HG03064 (cell line): ENCODE data around the gene CTTN.

Experiments used
- ATAC-seq: cut with Tn5 transposase; IDR thresholded peaks from one replicate; pipeline ENCODE4 v1.9.1; 2021; ENCODE audit warnings: low read depth; ENCODE audit not compliant: unreplicated experiment

The CTTN gene

DNA sequence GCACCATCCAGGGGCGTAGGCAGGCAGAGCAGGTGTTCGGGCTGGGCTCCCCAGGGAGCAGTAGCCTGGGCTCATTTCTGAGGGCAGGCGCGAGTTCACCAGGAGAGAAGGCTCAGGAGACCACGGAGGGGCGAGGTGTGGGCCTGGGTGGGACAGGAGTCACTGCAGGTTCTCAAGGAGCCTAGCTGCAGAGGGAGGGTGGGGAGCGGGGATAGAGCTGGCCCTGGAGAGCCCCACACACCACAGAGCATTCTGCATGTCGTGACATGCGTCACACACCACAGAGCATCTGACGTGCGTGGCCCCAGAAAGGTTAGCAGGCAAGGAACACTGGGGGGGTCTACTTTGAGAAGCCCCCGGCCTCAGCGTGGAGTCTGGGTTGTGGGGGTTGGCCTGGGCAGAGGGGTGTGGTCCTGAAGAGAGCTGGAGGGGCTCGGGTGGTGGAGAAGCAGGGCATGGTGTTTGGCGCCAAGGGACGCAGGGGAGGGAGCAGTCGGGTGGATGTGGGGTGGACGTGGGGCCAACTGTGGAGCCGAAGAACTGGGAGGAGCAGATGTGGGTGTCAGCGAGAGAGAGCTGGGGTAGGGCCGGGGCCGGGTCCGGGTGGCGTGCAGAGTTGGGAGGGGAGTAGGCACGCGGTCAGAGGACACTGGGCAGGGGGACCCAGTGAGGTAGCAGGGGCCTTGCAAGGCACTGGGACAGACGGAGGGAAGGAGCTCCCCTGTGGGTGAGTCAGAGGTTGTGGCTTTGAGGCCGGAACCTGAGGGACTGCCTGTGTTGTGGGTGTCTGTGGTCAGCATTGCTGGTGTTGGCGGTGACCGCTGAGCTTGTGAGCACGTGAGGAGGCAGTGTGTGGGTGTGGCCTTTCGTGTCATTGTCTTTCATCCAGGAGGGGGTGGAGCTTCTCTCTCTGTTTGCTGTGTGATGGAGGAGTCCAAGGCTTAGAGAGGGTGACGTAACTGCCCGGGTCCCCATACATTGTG lies 25.5 kb downstream of the CTTN start:
- no peak for ATAC-seq

- no peak for ATAC-seq
These were observed 26.5 kb downstream of the CTTN start for GRCh38 chr11:70424765-70425344.

DNA sequence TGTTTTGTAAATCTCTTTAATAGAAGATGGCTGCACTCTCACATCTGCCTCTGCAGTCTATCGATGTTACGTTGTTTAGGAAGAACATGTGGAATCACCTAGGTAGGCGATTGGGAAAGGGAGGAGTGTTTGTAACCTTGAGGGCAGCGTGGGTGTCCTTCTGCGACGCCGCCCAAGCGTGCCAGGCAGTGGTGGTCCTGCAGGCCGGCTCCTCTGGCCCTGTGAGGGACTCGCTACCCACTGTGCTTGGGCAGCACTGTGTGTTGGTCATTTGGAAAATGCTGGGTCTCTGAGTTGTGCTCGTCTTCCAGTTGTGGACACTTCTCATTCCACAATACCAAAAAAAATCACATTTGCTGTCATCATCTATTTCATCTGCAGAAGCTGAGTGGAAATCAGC lies 29.1 kb downstream of the CTTN start:
- no peak for ATAC-seq

DNA sequence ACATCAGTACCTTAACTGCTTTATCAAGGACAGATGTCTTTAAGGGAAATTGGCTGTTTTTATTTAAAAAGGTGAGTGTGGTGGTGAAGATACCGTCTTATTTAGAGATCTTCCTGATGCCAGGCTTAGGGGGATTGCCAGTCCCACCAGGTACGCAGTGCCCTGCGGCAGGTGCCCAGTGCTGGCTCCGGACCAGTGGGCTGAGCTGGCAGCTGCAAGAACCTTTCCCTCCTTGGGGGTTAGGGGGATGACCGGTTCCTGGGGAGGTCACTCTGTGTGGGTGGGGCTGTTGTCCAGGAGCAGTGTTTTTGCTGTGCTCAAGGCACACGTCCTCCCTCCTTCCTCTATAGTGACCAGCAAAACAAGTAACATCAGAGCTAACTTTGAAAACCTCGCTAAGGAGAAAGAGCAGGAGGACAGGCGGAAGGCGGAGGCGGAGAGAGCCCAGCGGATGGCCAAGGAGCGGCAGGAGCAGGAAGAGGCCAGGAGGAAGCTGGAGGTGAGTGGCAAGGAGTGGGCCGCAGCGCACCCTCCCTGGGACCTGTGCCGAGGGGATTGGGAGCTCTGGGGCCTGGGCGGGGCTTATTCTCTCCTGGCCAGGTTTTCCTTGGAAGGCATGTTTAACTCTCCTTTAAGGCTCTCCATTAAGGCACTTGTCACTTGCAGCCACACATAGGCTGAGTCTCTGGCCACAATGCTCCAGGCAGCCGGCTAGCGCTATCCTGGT lies 30.5 kb downstream of the CTTN start:
- no peak for ATAC-seq

DNA sequence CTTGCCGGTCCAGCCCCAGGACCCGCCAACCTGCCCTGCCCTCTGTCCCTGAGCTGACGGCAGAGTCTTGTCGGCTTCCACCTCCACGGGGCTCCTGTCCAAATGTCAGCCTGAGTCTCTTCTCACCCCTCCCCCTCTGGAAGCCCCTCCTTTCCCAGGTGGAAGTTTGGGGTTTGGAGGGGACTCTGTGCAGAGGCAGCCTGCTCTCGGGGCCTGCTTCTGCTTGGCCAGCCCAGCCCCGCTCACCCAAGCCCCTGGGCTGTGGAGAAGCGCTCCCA lies 31.0 kb downstream of the CTTN start:
- no peak for ATAC-seq

GRCh38 chr11:70429724-70430521 lies 31.6 kb downstream of the CTTN start:
- no peak for ATAC-seq

- ATAC-seq = no peak
These were observed 32.6 kb downstream of the CTTN start for GRCh38 chr11:70430671-70431574.

DNA sequence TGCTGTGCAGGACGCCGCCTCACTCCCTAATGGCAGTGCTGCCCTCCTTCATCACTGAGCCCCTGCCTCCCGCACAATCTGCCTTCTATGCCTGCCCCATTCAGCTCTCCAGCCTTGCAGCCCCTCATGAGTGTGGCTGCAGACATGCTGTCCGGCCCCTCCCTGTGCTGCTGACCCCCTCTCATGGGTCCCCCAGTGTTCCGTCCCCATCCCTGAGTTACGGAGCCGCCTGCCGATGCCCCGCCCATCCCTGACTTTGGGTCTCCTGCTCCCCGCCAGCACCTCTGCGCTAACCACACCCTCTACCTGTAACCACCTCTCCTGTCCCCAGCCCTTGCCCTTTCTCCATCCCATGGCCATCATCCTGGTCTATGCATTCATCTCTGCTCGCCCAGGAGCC lies 33.3 kb downstream of the CTTN start:
- ATAC-seq = no peak

DNA sequence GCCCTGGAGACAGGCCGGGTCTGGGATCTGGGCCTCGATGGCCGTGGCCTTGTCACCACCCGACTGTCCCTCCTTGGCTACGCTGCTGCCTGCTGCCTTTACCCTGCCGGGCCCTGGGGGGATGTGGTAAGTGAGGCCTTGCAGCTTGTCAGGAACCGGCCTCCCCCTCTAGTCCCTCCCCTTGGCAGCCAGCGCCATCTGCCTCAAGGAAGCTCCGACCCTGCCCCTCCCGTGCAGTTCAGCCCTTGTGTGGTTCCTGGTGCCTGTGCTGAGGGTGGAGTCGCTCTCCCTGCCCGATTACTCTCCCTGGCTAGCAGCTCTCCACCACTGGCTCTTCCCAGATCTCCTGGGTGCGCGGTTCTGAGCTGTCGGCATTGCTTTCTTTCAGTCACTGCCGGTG lies 33.7 kb downstream of the CTTN start:
- ATAC-seq = no peak

DNA sequence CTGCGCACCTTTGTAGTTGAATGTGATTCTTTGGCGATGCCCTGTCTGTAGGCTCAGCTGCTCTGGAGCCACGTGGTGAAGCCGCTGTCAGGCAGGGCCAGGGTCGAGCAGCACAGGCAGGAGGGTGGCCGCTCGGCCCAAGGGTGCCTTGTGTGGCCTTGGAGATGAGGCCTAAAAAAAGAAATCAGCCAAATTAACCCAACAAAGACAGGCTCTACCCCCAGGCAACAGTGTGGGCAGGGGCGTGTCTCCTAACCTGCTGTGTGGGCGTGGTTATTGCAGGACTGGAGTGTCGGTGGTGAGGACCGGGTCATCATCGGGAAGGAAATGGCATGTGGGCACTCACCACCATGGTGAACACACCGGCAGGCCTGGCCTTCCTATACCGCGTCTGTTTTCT lies 34.3 kb downstream of the CTTN start:
- ATAC-seq = no peak

DNA sequence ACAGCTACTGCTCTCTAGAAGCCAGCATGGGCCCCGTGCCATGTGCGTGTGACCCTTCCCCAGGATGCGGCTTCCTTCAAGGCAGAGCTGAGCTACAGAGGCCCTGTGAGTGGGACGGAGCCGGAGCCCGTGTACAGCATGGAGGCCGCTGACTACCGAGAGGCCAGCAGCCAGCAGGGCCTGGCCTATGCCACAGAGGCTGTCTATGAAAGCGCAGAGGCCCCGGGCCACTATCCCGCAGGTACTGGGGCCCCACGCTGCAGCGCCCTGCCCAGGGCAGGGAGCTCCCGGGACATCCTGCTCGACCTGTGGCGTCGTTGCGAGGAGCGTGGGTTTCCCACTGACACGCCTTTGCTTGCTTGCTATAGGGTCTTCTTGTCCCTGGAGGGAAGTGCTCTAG lies 34.7 kb downstream of the CTTN start:
- ATAC-seq = no peak

GRCh38 chr11:70433526-70433925 lies 35.2 kb downstream of the CTTN start:
- ATAC-seq = no peak

GRCh38 chr11:70433966-70434812 lies 35.9 kb downstream of the CTTN start:
- ATAC-seq = no peak

DNA sequence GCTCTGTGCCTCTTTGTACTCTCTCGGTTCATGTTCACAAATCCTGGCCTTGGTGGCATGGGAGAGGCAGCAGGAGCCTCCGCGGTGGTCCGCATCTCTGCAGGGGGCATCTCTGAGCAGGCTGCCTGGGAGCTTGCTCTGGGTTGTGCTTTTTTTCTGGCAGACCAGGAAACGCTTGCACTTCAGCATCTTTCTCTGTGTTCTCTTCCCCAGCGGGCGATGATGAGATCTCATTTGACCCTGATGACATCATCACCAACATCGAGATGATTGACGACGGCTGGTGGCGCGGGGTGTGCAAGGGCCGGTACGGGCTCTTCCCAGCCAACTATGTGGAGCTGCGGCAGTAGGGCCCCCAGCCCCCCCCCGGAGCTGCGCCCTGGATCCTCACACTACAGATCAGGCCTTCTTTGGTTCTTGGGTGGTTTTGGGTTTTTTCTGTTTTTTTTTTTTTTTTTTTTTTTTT lies 36.5 kb downstream of the CTTN start:
- no peak for ATAC-seq

GRCh38 chr11:70435361-70435760 lies 37.0 kb downstream of the CTTN start:
- no peak for ATAC-seq

GRCh38 chr11:70435765-70436500 lies 37.6 kb downstream of the CTTN start:
- ATAC-seq = no peak

- ATAC-seq = no peak
These were observed 38.2 kb downstream of the CTTN start for GRCh38 chr11:70436501-70436860.

DNA sequence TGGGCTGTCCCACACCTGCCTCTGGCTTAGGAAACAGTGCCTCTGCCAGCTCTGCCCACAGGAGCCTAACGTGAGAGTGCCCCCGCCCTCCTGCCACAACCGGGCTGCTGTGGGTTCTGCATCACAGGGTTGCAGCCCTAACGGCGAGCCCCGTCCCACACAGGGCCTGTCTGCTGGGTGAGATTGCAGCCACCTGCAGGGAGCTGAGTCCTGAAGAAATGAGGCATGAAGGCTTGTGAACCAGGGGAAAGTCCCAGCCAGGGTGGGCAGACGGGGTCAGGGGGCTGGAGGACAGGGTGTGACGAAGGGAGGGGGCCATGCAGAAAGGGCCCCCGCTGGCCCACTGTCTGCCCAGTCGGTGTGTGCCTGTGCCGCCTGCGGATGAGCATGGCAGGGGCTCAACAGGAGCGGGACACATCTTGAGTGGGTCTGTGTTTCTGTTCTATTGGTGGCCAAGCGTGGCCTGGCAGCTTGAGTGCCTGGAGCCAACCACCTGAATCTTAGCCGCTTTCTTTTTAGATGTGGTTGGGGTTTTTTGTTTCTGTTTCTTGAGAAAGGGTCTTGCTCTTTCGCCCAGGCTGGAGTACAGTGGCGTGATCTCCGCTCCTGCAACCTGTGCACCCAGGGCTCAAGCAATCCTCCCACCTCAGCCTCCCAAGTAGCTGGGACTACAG lies 38.9 kb downstream of the CTTN start:
- no peak for ATAC-seq
